ENCODE data around the gene PTP4A2.
"Not testable (repeated sequence)": the region's sequence is repeated elsewhere in the genome, so short reads cannot be mapped to it uniquely, and the experiment has no call there.

Gene PTP4A2

DNA sequence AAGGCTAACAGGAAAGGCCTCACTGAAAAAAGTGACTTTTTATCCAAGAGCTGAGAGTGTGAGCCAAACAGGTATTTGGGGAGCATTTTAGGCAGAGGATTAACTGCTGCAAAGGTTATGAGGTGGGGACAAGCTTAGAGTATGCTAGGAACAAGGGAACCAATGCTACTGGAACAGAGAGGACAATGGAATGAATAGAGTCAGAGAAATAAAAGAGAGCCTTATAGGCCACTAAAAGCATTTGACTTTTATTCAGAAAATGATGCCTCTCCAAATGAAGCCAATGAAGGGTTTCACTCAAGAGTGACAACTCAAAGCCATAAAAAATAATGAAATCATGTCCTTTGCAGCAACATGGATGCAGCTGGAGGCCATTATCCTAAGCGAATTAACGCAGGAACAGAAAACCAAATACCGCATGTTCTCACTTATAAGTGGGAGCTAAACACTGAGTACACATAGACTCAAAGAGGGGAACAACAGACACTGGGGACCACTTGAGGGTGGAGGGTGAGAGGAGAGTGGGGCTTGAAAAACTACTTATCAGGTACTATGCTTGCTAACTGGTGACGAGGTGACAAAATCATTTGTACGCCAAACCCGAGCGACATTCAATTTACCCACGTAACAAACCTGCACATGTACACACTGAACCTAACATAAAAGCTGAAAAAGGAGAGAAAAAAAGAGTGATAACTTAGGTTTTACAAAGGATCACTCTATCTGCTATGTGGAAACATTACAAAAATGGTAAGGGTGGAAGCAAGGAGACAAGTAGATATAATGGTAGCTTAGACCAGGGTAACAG is 11.1 kb downstream of the PTP4A2 start:
- in situ Hi-C loops (cut with MboI; ENCODE audit: low sequenced_read_pairs), result no loop called here

- in situ Hi-C loops (cut with MboI; ENCODE audit: low sequenced_read_pairs), result no loop called here
Measured at GRCh38 chr1:31926252-31926651, 11.9 kb downstream of the PTP4A2 start.

- in situ Hi-C loops (cut with MboI; ENCODE audit: low sequenced_read_pairs), result not testable (repeated sequence)
Measured at GRCh38 chr1:31925824-31926223, 12.3 kb downstream of the PTP4A2 start.

DNA sequence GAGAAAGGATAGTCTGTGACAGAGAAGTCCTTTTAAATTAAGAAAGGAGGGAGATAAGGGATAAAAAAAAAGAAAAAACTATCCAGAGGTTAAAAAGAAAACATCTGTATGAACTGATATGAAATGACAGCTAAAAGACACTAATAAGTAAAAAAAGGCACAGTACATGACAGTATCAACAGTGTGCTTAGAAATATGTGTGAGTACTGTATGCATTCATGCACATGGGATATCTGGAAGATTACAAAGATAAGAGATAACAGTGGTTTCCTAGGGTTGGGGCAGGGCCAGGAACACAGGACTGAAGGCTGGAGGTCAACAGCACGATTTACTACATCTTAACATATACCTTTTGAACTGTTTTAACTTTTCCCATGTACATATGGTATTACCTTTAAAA is 13.3 kb downstream of the PTP4A2 start:
- in situ Hi-C loops (cut with MboI; ENCODE audit: low sequenced_read_pairs), result no loop called here

- in situ Hi-C loops (cut with MboI; ENCODE audit: low sequenced_read_pairs), result no loop called here
Measured at GRCh38 chr1:31923901-31924535, 14.2 kb downstream of the PTP4A2 start.

DNA sequence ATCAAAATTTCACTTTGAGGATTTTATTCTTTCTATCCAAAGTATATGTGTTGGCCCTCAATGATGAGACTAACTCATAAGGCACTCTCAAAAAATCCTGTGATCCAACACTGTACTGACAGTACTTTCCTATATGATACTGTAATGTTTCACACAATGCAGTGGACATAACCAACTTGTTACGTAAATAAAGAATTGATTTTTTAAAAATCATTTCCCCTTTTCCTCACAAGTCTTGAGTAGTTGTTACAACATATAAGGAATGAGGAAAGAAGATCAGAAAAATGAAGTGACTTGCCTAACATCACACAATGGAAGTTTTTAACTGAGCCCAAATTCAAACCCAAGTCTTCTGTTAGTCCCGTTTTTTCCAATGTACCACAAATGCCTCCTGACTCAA is 17.2 kb downstream of the PTP4A2 start:
- in situ Hi-C loops (cut with MboI; ENCODE audit: low sequenced_read_pairs), result no loop called here

DNA sequence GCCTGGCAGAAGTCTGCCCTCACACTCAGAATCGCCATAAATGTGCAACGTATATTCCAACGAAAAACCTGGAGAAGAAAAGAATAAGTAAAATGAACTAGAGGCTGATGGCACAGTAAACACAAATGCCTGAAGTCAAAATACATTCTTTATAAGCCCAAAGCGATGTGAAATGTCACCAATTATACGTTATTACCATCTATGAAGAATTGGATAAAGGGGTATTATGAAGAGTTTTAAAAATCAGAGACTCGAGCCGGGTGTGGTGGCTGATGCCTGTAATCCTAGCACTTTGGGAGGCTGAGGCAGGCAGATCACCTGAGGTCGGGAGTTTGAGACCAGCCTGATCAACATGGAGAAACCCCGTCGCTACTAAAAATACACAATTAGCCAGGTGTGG is 18.6 kb downstream of the PTP4A2 start:
- in situ Hi-C loops (cut with MboI; ENCODE audit: low sequenced_read_pairs), result no loop called here

DNA sequence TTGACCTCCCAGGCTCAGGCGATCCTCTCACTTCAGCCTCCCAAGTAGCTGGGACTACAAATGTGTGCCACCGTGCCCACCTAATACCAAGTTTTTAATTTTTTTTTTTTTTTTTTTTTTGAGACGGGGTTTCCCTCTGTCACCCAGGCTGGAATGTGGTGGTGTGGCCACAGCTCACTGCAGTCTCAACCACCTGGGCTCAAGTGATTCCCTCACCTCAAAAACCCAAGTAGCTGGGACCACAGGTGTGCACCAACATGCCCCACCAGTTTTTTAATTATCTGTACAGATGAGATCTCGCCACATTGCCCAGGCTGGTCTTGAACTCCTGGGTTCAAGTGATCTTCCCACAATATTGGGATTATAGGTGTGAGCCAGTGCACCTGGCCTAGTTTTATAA is 22.7 kb downstream of the PTP4A2 start:
- in situ Hi-C loops (cut with MboI; ENCODE audit: low sequenced_read_pairs), result no loop called here

GRCh38 chr1:31913968-31914367 is 24.2 kb downstream of the PTP4A2 start:
- in situ Hi-C loops (cut with MboI; ENCODE audit: low sequenced_read_pairs), result no loop called here

- in situ Hi-C loops (cut with MboI; ENCODE audit: low sequenced_read_pairs), result no loop called here
Measured at GRCh38 chr1:31912839-31913239, 25.3 kb downstream of the PTP4A2 start.

- in situ Hi-C loops (cut with MboI; ENCODE audit: low sequenced_read_pairs), result no loop called here
Measured at GRCh38 chr1:31911994-31912780, 26.0 kb downstream of the PTP4A2 start.

- in situ Hi-C loops (cut with MboI; ENCODE audit: low sequenced_read_pairs), result no loop called here
Measured at GRCh38 chr1:31910933-31911332, 27.2 kb downstream of the PTP4A2 start.

- in situ Hi-C loops (cut with MboI; ENCODE audit: low sequenced_read_pairs), result no loop called here
Measured at GRCh38 chr1:31909691-31910090, 28.5 kb downstream of the PTP4A2 start.

GRCh38 chr1:31906557-31906956 is 31.6 kb downstream of the PTP4A2 start:
- in situ Hi-C loops (cut with MboI; ENCODE audit: low sequenced_read_pairs), result no loop called here

- in situ Hi-C loops (cut with MboI; ENCODE audit: low sequenced_read_pairs), result no loop called here
Measured at GRCh38 chr1:31905681-31906080, 32.5 kb downstream of the PTP4A2 start.

- in situ Hi-C loops (cut with MboI; ENCODE audit: low sequenced_read_pairs), result no loop called here
Measured at GRCh38 chr1:31905093-31905509, 33.1 kb downstream of the PTP4A2 start.

DNA sequence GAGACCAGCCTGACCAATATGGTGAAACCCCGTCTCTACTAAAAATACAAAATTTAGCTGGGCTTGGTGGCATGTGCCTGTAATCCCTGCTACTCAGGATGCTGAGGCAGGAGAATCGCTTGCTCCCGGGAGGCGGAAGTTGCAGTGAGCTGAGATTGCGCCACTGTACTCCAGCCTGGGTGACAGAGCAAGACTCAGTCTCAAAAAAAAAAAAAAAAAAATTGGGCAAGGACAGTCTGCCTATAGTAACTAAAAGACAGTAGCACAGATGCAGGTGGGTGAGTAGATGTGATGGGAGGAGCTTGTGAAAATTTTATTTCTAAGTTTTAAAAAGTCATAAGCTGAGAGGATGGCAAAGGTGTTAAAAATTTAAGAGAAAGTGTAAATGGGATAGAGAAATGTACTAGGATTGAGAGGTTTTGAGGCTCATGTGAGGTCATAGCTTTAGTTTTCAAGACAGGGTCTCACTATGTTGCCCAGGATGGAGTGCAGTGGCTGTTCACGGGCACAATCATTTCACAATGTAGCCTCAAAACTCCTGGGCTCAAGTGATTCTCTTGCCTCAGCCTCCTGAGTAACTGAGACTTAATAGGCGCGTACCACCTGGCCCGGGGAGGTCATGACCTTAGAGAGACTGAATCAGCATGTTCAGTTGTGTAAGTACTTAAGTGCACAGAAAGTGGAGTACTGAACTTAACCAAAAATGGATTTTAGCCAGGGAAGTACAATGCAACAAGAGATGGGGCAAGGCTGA is 33.7 kb downstream of the PTP4A2 start:
- in situ Hi-C loops (cut with MboI; ENCODE audit: low sequenced_read_pairs), result no loop called here

GRCh38 chr1:31902510-31902860 is 35.7 kb downstream of the PTP4A2 start:
- in situ Hi-C loops (cut with MboI; ENCODE audit: low sequenced_read_pairs), result no loop called here

DNA sequence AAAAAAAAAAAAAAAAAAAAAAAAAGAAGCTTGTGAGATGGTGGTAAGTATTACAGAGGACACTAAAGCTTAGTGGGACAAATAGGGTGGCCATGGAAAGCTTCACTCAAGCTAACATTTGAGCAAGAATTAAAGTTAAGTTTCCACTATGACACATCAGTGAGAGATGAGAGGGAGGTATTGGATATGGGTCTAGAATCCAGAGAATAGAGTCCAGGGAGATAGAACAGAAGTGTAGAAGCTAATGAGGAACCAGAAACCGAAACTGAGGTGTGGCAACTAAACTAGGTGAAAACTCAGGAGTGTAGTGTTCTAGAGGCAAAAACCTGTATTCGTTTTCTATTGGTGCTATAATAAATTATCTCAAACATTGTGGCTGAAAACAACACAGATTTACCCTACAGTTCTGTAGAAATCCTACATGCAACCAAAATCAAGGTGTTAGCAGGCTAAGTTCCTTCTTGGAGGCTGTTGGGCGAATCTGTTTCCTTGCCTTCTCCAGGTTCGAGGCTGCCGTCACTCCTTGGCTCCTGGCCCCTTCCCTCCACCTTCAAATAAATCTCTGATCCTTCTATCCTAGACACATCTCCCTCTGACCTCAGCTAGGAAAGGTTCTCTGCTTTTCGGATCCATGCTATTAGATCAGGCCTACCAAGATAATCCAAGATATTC is 36.2 kb downstream of the PTP4A2 start:
- in situ Hi-C loops (cut with MboI; ENCODE audit: low sequenced_read_pairs), result no loop called here

DNA sequence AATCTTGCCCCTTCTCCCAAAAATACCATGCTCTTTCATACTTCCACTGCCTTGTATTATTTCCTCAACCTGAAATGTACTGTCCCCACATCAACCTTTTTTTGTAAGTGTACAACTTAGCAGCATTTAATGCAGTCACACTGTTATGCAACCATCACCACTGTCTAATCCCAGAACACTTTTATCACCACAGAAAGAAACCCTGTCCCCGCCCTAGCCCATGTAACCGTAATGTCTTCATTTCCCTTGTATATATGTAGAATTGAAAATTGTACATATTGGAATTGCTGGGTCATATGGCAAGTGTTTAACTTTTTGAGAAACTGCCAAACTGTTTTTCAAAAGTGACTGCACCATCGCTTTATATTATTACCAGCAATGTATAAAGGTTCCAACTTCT is 37.4 kb downstream of the PTP4A2 start:
- in situ Hi-C loops (cut with MboI; ENCODE audit: low sequenced_read_pairs), result no loop called here
